OCI-LY7 (cell line): ENCODE measurements around the gene ABHD18.

Experiments used
- CTCF ChIP-seq: fragments of 200-600 bp; sonication (generic); conservative IDR thresholded peaks from 2 replicates; pipeline ENCODE4 v1.5.1; 2014; ENCODE audit warnings: mild to moderate bottlenecking, antibody characterized with exemption, low read length, moderate library complexity, mixed read lengths
- EZH2phosphoT487 ChIP-seq: fragments of 200-600 bp; sonication (generic); IDR thresholded peaks from 2 replicates; pipeline ENCODE4 v1.6.1; 2018; ENCODE audit warnings: low read depth, borderline replicate concordance, mild to moderate bottlenecking, mixed run types, antibody characterized with exemption, low read length, moderate library complexity, mixed read lengths

GRCh38 chr4:127975121-127975770, 10.0 kb downstream of the ABHD18 start:
- TF ChIP-seq CTCF: no peak
- TF ChIP-seq EZH2phosphoT487: no peak
